HEK293 (cell line): ENCODE measurements around the gene ME3.

Experiments used
- CTCF ChIA-PET: fragments of 350-600 bp; formaldehyde crosslinking; extraction: SDS; loops from one replicate; lab custom pipeline; 2021; ENCODE audit warnings: antibody characterized with exemption; lab: Yijun Ruan, JAX
- POLR2A ChIA-PET: fragments of 300-600 bp; formaldehyde crosslinking; extraction: SDS; loops from one replicate; lab custom pipeline; 2020; ENCODE audit warnings: antibody characterized with exemption, inconsistent platforms; lab: Yijun Ruan, JAX
- H3K27ac ChIP-seq: fragments of 200-500 bp; sonication (Bioruptor generic); 2 replicates; pipeline ENCODE4 v1.5.1; 2014; ENCODE audit warnings: low read depth, low read length, control low read depth, inconsistent platforms; ENCODE audit errors: extremely low read depth
- H3K36me3 ChIP-seq, 2 experiments: fragments of 200-500 bp in 1 of 2; sonication (Bioruptor generic) in 1 of 2; 1 replicate in 1 of 2; 2 replicates in 1 of 2; pipeline ENCODE4 v1.5.1; 2014 to 2017; ENCODE audit warnings: inconsistent platforms in 2 of 2, low read length in 2 of 2; ENCODE audit not compliant: control insufficient read depth in 2 of 2, insufficient read depth in 1 of 2
- H3K4me1 ChIP-seq: fragments of 200-500 bp; sonication (Bioruptor generic); 2 replicates; pipeline ENCODE4 v1.5.1; 2014; ENCODE audit warnings: mild to moderate bottlenecking, low read length, inconsistent platforms; ENCODE audit not compliant: control insufficient read depth, insufficient read depth
- H3K4me3 ChIP-seq: 2 replicates; pipeline ENCODE4 v1.5.1; 2011; ENCODE audit warnings: low read depth, mild to moderate bottlenecking, control low read depth, low read length, moderate library complexity
- H3K9me3 ChIP-seq: fragments of 200-500 bp; sonication (Bioruptor generic); 2 replicates; pipeline ENCODE4 v1.5.1; 2014; ENCODE audit warnings: low read depth, low read length, inconsistent platforms; ENCODE audit not compliant: control insufficient read depth, insufficient read depth
- BCL11B ChIP-seq: fragments of 450-650 bp; formaldehyde crosslinking; IDR thresholded peaks from 2 replicates; pipeline ENCODE4 v1.5.1; 2016; ENCODE audit warnings: low read depth, missing biosample characterization, missing genetic modification characterization
- SETDB1 ChIP-seq: IDR thresholded peaks from one replicate; pipeline ENCODE4 v1.6.1; 2017; ENCODE audit warnings: mild to moderate bottlenecking, low read length, moderate library complexity, mixed read lengths; ENCODE audit not compliant: insufficient read length
- ZBTB21 ChIP-seq: fragments of 450-650 bp; formaldehyde crosslinking; IDR thresholded peaks from 2 replicates; pipeline ENCODE4 v1.5.1; 2017; ENCODE audit warnings: missing biosample characterization, missing genetic modification characterization
- ZBTB7A ChIP-seq: fragments of 450-650 bp; formaldehyde crosslinking; IDR thresholded peaks from 2 replicates; pipeline ENCODE4 v1.5.1; 2016; ENCODE audit warnings: low read depth, missing biosample characterization, missing genetic modification characterization
- ZNF10 ChIP-seq: fragments of 450-650 bp; formaldehyde crosslinking; IDR thresholded peaks from 2 replicates; pipeline ENCODE4 v1.5.1; 2017; ENCODE audit warnings: missing biosample characterization, missing genetic modification characterization
- ZNF16 ChIP-seq: fragments of 450-650 bp; formaldehyde crosslinking; IDR thresholded peaks from 2 replicates; pipeline ENCODE4 v1.5.1; 2016; ENCODE audit warnings: low read depth, missing biosample characterization, missing genetic modification characterization
- ZNF169 ChIP-seq: fragments of 450-650 bp; formaldehyde crosslinking; IDR thresholded peaks from 2 replicates; pipeline ENCODE4 v1.5.1; 2016; ENCODE audit warnings: missing biosample characterization, missing genetic modification characterization
- ZNF214 ChIP-seq: fragments of 450-650 bp; formaldehyde crosslinking; IDR thresholded peaks from 2 replicates; pipeline ENCODE4 v1.5.1; 2017; ENCODE audit warnings: missing biosample characterization, mild to moderate bottlenecking, missing genetic modification characterization, borderline replicate concordance
- ZNF239 ChIP-seq: fragments of 450-650 bp; formaldehyde crosslinking; IDR thresholded peaks from 2 replicates; pipeline ENCODE4 v1.5.1; 2016; ENCODE audit warnings: missing biosample characterization, missing genetic modification characterization
- ZNF266 ChIP-seq: fragments of 450-650 bp; formaldehyde crosslinking; IDR thresholded peaks from 2 replicates; pipeline ENCODE4 v1.5.1; 2016; ENCODE audit warnings: missing biosample characterization, missing genetic modification characterization, low read depth
- ZNF394 ChIP-seq: fragments of 450-650 bp; formaldehyde crosslinking; IDR thresholded peaks from 2 replicates; pipeline ENCODE4 v1.5.1; 2016; ENCODE audit warnings: missing biosample characterization, missing genetic modification characterization, mild to moderate bottlenecking, moderate library complexity, borderline replicate concordance
- ZNF416 ChIP-seq: fragments of 450-650 bp; formaldehyde crosslinking; IDR thresholded peaks from 2 replicates; pipeline ENCODE4 v1.5.1; 2016; ENCODE audit warnings: missing biosample characterization, missing genetic modification characterization
- ZNF529 ChIP-seq: fragments of 450-650 bp; formaldehyde crosslinking; IDR thresholded peaks from 2 replicates; pipeline ENCODE4 v1.5.1; 2017; ENCODE audit warnings: missing genetic modification characterization, missing biosample characterization; ENCODE audit not compliant: insufficient replicate concordance
- ZNF623 ChIP-seq: fragments of 450-650 bp; formaldehyde crosslinking; IDR thresholded peaks from 2 replicates; pipeline ENCODE4 v1.5.1; 2016; ENCODE audit warnings: missing biosample characterization, missing genetic modification characterization
- ZNF624 ChIP-seq: fragments of 450-650 bp; formaldehyde crosslinking; IDR thresholded peaks from 2 replicates; pipeline ENCODE4 v1.5.1; 2017; ENCODE audit warnings: missing biosample characterization, missing genetic modification characterization
- ZNF626 ChIP-seq: fragments of 450-650 bp; sonication (Bioruptor Pico); formaldehyde crosslinking; IDR thresholded peaks from 2 replicates; pipeline ENCODE4 v1.5.1; 2018; ENCODE audit warnings: missing biosample characterization, missing genetic modification characterization, inconsistent platforms
- ZNF660 ChIP-seq: fragments of 450-650 bp; IDR thresholded peaks from 2 replicates; pipeline ENCODE4 v1.5.1; 2018; ENCODE audit warnings: missing biosample characterization, mild to moderate bottlenecking, missing genetic modification characterization
- ZSCAN30 ChIP-seq: fragments of 450-650 bp; IDR thresholded peaks from 2 replicates; pipeline ENCODE4 v1.5.1; 2018; ENCODE audit warnings: missing biosample characterization, mild to moderate bottlenecking, missing genetic modification characterization, moderate library complexity
- TF ChIP-seq, protein P1 (sequence below): fragments of 450-650 bp; formaldehyde crosslinking; optimal IDR thresholded peaks from 2 replicates; pipeline ENCODE3; 2016; ENCODE audit warnings: missing biosample characterization, mild to moderate bottlenecking, missing genetic modification characterization
- TF ChIP-seq, protein P2 (sequence below): fragments of 450-650 bp; formaldehyde crosslinking; IDR thresholded peaks from 2 replicates; pipeline ENCODE4 v1.5.1; 2016; ENCODE audit warnings: missing biosample characterization, missing genetic modification characterization
- TF ChIP-seq, protein P3 (sequence below): fragments of 450-650 bp; formaldehyde crosslinking; IDR thresholded peaks from 2 replicates; pipeline ENCODE4 v1.5.1; 2017; ENCODE audit warnings: missing biosample characterization, missing genetic modification characterization
- TF ChIP-seq, protein P4 (sequence below): fragments of 450-650 bp; formaldehyde crosslinking; IDR thresholded peaks from 2 replicates; pipeline ENCODE4 v1.5.1; 2016; ENCODE audit warnings: missing biosample characterization, missing genetic modification characterization
- TF ChIP-seq, protein P5 (sequence below): fragments of 450-650 bp; formaldehyde crosslinking; IDR thresholded peaks from 2 replicates; pipeline ENCODE4 v1.5.1; 2016; ENCODE audit warnings: missing biosample characterization, missing genetic modification characterization

The ME3 gene

DNA sequence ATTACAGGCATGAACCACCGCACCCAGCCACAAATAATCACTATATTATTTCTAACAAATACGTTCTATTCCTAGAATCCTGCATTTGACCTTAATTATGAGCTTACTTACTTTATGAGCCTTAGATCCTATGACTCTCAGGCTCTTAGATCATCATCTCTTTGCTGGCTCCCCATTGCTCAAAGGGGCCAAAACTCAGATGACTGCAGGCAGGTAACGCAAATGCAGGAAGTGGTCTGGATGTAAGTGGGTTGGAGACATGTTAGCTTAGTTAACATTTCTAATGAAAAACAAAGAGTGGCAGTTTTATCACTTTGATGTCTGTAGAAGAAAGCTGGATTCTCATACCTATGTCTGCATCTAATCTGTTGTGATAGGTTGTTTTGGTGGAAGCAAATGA lies 274.3 kb downstream of the ME3 start:
- Histone ChIP-seq H3K36me3 (no peaks in the 10 kb centered on the region), H3K4me1 (no peaks in the 10 kb centered on the region), H3K27ac (no peak overlapping the region), H3K9me3 (no peaks in the 10 kb centered on the region), H3K4me3 (no peak overlapping the region)
- TF ChIP-seq ZNF169 (no peak), ZNF660 (tag by site-specific recombination) (no peak), ZBTB7A (no peak), ZNF239 (no peak), ZBTB21 (tag by site-specific recombination) (no peak), ZNF624 (tag by site-specific recombination) (no peak), ZNF266 (tag by site-specific recombination) (no peak), SETDB1 (no peak)
- TF ChIP-seq, protein P1, sequence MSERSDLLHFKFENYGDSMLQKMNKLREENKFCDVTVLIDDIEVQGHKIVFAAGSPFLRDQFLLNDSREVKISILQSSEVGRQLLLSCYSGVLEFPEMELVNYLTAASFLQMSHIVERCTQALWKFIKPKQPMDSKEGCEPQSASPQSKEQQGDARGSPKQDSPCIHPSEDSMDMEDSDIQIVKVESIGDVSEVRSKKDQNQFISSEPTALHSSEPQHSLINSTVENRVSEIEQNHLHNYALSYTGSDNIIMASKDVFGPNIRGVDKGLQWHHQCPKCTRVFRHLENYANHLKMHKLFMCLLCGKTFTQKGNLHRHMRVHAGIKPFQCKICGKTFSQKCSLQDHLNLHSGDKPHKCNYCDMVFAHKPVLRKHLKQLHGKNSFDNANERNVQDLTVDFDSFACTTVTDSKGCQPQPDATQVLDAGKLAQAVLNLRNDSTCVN: no peak
- ChIA-PET CTCF (interaction anchor here (0.6 to 0.9 kb wide), 3 partner anchors 11 to 733 kb away, joined by 3 to 7 read pairs (median 5); partner anchors contain the start of gene CREBZF), POLR2A (no interaction called here)

DNA sequence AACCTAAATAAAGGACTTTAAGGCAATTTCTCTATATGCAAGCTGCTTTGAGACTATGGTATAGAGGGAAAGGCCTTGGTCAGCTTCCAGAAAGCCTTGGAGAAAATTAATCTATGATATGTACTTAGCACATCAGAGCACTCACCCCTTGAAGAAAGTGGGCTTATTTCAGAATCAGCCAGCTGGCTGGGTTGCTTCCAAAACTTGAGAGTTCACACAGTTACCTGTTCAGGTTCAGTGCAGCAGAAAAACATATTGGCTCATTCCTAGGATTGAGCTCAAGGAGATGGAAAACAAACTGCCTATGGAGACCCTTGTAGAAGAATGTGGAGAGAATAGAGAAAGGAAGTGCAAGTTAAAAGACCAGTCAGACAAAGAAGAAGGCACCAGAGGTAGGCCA lies 275.1 kb downstream of the ME3 start:
- POLR2A ChIA-PET: no interaction called here

DNA sequence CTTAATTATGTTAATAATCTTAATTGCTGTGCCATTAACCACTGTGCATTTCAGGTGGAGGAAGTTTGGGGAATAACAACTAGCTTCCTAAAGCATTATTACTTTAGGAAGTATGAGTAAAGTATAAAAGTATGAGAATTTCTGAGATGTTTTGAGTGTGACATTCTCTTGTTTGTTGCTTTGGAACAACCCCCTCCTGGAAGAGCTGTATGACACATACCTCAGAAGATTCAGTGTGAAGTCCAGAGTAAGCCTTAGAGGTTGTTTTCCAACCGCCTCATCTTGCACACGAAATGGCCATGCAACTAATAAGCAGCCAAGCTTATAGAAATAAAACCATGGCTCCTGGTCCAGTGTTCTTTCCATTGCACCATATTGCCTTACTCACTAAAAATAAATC lies 276.0 kb downstream of the ME3 start:
- H3K27ac ChIP-seq: no peak overlapping the region
- no peaks in the 10 kb centered on the region for H3K4me1 ChIP-seq
- H3K9me3 ChIP-seq: no peaks in the 10 kb centered on the region
- no peak overlapping the region for H3K4me3 ChIP-seq
- POLR2A ChIA-PET: no interaction called here
- H3K36me3 ChIP-seq: no peaks in the 10 kb centered on the region
- CTCF ChIA-PET: no interaction called here
- TF ChIP-seq, protein P2, sequence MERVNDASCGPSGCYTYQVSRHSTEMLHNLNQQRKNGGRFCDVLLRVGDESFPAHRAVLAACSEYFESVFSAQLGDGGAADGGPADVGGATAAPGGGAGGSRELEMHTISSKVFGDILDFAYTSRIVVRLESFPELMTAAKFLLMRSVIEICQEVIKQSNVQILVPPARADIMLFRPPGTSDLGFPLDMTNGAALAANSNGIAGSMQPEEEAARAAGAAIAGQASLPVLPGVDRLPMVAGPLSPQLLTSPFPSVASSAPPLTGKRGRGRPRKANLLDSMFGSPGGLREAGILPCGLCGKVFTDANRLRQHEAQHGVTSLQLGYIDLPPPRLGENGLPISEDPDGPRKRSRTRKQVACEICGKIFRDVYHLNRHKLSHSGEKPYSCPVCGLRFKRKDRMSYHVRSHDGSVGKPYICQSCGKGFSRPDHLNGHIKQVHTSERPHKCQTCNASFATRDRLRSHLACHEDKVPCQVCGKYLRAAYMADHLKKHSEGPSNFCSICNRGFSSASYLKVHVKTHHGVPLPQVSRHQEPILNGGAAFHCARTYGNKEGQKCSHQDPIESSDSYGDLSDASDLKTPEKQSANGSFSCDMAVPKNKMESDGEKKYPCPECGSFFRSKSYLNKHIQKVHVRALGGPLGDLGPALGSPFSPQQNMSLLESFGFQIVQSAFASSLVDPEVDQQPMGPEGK (tag by site-specific recombination): no peak
- TF ChIP-seq ZNF626 (tag by site-specific recombination): no peak
- no peak for TF ChIP-seq ZNF10 (tag by site-specific recombination)
- TF ChIP-seq ZNF16: no peak
- no peak for TF ChIP-seq ZNF623 (tag by site-specific recombination)
- no peak for TF ChIP-seq BCL11B (tag by site-specific recombination)

More for the DNA sequence above, 275.1 kb downstream of the ME3 start:
- H3K9me3 ChIP-seq: no peaks in the 10 kb centered on the region
- TF ChIP-seq, protein P3, sequence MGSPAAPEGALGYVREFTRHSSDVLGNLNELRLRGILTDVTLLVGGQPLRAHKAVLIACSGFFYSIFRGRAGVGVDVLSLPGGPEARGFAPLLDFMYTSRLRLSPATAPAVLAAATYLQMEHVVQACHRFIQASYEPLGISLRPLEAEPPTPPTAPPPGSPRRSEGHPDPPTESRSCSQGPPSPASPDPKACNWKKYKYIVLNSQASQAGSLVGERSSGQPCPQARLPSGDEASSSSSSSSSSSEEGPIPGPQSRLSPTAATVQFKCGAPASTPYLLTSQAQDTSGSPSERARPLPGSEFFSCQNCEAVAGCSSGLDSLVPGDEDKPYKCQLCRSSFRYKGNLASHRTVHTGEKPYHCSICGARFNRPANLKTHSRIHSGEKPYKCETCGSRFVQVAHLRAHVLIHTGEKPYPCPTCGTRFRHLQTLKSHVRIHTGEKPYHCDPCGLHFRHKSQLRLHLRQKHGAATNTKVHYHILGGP (tag by site-specific recombination): no peak
- TF ChIP-seq ZNF416 (no peak), ZNF529 (tag by site-specific recombination) (no peak), ZNF214 (tag by site-specific recombination) (no peak), ZNF394 (no peak), ZSCAN30 (tag by site-specific recombination) (no peak)
- TF ChIP-seq, protein P4, sequence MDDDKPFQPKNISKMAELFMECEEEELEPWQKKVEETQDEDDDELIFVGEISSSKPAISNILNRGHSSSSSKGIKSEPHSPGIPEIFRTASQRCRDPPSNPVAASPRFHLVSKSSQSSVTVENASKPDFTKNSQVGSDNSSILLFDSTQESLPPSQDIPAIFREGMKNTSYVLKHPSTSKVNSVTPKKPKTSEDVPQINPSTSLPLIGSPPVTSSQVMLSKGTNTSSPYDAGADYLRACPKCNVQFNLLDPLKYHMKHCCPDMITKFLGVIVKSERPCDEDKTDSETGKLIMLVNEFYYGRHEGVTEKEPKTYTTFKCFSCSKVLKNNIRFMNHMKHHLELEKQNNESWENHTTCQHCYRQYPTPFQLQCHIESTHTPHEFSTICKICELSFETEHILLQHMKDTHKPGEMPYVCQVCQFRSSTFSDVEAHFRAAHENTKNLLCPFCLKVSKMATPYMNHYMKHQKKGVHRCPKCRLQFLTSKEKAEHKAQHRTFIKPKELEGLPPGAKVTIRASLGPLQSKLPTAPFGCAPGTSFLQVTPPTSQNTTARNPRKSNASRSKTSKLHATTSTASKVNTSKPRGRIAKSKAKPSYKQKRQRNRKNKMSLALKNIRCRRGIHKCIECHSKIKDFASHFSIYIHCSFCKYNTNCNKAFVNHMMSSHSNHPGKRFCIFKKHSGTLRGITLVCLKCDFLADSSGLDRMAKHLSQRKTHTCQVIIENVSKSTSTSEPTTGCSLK (tag by site-specific recombination): no peak
- TF ChIP-seq, protein P5, sequence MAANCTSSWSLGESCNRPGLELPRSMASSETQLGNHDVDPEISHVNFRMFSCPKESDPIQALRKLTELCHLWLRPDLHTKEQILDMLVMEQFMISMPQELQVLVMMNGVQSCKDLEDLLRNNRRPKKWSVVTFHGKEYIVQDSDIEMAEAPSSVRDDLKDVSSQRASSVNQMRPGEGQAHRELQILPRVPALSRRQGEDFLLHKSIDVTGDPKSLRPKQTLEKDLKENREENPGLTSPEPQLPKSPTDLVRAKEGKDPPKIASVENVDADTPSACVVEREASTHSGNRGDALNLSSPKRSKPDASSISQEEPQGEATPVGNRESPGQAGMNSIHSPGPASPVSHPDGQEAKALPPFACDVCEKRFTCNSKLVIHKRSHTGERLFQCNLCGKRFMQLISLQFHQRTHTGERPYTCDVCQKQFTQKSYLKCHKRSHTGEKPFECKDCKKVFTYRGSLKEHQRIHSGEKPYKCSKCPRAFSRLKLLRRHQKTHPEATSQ: no peak
- no peak overlapping the region for H3K4me3 ChIP-seq
- H3K4me1 ChIP-seq: no peaks in the 10 kb centered on the region
- no peaks in the 10 kb centered on the region for H3K36me3 ChIP-seq
- no peak overlapping the region for H3K27ac ChIP-seq
- CTCF ChIA-PET: interaction anchor here (0.5 to 0.9 kb wide), 3 partner anchors 10 to 53 kb away, joined by 3 to 5 read pairs (median 4); no protein-coding TSS in a partner anchor
